RCC 7860 (cell line): ENCODE data around the gene TGIF2LX.
"Not testable (repeated sequence)": the region's sequence is repeated elsewhere in the genome, so short reads cannot be mapped to it uniquely, and the experiment has no call there.

Experiments used
- DNase-seq: peaks from one replicate; pipeline ENCODE4 v3.0.0-alpha.2; 2015; ENCODE audit warnings: low spot score
- FAIRE-seq: peaks from 2 replicates; lab custom pipeline; 2012; peaks lifted over from hg19 to GRCh38; lab: Jason Lieb, UNC

Gene TGIF2LX

GRCh38 chrX:89921665-89922064, at the start of gene TGIF2LX:
Gene TGIF2LX (plus strand): TSS chrX:89921908. CDS start chrX:89922086, 178 bp downstream.
- not testable (repeated sequence) for FAIRE-seq, DNase-seq

- DNase-seq, FAIRE-seq: not testable (repeated sequence)
These were observed 728 bp downstream of the TGIF2LX start for GRCh38 chrX:89922338-89922934.

GRCh38 chrX:89943077-89943476, 21.4 kb downstream of the TGIF2LX start:
- FAIRE-seq, DNase-seq: not testable (repeated sequence)

- not testable (repeated sequence) for DNase-seq, FAIRE-seq
These were observed 43.9 kb downstream of the TGIF2LX start for GRCh38 chrX:89965588-89965987.
